NCI-H510A (cell line): ENCODE data around the gene SMIM27.

Experiments used
- DNase-seq: peaks from one replicate; lab custom pipeline; 2025; lab: John Stamatoyannopoulos, UW

The SMIM27 gene

GRCh38 chr9:32558408-32558934, 6.3 kb downstream of the SMIM27 start:
- DNase-seq, result no peak

- DNase-seq, result no peak
These were observed 13.8 kb downstream of the SMIM27 start for GRCh38 chr9:32565967-32566366.

GRCh38 chr9:32566770-32567169, 14.6 kb downstream of the SMIM27 start:
- no peak for DNase-seq

- DNase-seq, result no peak
These were observed 18.1 kb downstream of the SMIM27 start for GRCh38 chr9:32570262-32570661.

- DNase-seq, result no peak
These were observed 20.1 kb downstream of the SMIM27 start for GRCh38 chr9:32571969-32572899.

- peak; percentile 67 for DNase-seq
These were observed 20.9 kb downstream of the SMIM27 start, which contains the start of gene NDUFB6 for GRCh38 chr9:32572900-32573523. TSS of gene NDUFB6 (minus strand) at chr9:32573159. CDS start at chr9:32573060, 99 bp downstream.

- DNase-seq, result no peak
These were observed 21.7 kb downstream of the SMIM27 start for GRCh38 chr9:32573821-32574220.

- DNase-seq, result no peak
These were observed 22.7 kb downstream of the SMIM27 start for GRCh38 chr9:32574858-32575257.

- no peak for DNase-seq
These were observed 25.2 kb downstream of the SMIM27 start for GRCh38 chr9:32577316-32577715.

GRCh38 chr9:32578976-32579375, 26.8 kb downstream of the SMIM27 start:
- DNase-seq, result no peak

GRCh38 chr9:32579706-32580331, 27.7 kb downstream of the SMIM27 start:
- DNase-seq, result no peak

- DNase-seq, result no peak
These were observed 28.6 kb downstream of the SMIM27 start for GRCh38 chr9:32580631-32581300.

GRCh38 chr9:32581512-32582143, 29.5 kb downstream of the SMIM27 start:
- DNase-seq, result no peak

GRCh38 chr9:32584784-32585183, 32.7 kb downstream of the SMIM27 start:
- no peak for DNase-seq

GRCh38 chr9:32587901-32588300, 35.8 kb downstream of the SMIM27 start:
- DNase-seq, result no peak

GRCh38 chr9:32589083-32589723, 37.1 kb downstream of the SMIM27 start:
- no peak for DNase-seq

GRCh38 chr9:32590476-32590875, 38.3 kb downstream of the SMIM27 start:
- no peak for DNase-seq

GRCh38 chr9:32590898-32591297, 38.8 kb downstream of the SMIM27 start:
- no peak for DNase-seq

GRCh38 chr9:32596096-32596865, 44.2 kb downstream of the SMIM27 start:
- DNase-seq, result no peak

- DNase-seq, result no peak
These were observed 44.8 kb downstream of the SMIM27 start for GRCh38 chr9:32596936-32597335.
